Measurements from ENCODE around the gene PSMC2. TPM values are rescaled to one million over a fixed set of nuclear protein-coding genes. Genes with fewer than 3 reads are reported as not detected.

PSMC2 gene
- polyA plus RNA-seq, 1 donor (not counting 4 experiments of a cell fraction or from before 2014, with no cell fraction given) = 240 TPM

GRCh38 chr7:103394566-103394965, 47.1 kb downstream of the PSMC2 start:
- no peak overlapping the region for H3K4me2 ChIP-seq (ENCODE audit: control insufficient read depth, extremely low read depth, insufficient read depth, low read depth, low read length)
- no peaks in the 10 kb centered on the region for H3K36me3 ChIP-seq (ENCODE audit: control insufficient read depth in 2 of 2, extremely low read depth in 1 of 2, insufficient read depth in 2 of 2, low read length in 2 of 2)
- H3K4me3 ChIP-seq (ENCODE audit: control insufficient read depth in 2 of 3, extremely low read depth in 1 of 3, insufficient read depth in 2 of 3, low read depth in 1 of 3, low read length in 3 of 3) = no peak overlapping the region
- H3K27me3 ChIP-seq (ENCODE audit: control insufficient read depth, extremely low read depth, insufficient read depth, low read length) = no peaks in the 10 kb centered on the region
- TF ChIP-seq CTCF (optimal IDR thresholded peaks at IDR 0.05 in 1 of 3, IDR thresholded peaks at IDR 0.05 in 1 of 3, conservative IDR thresholded peaks at IDR 0.05 in 1 of 3; ENCODE audit: extremely low read depth in 1 of 3, insufficient read depth in 2 of 3, low read length in 3 of 3) = no peak
- no peak for TF ChIP-seq EZH2 (IDR thresholded peaks at IDR 0.05; ENCODE audit: low read length)
- H3K4me1 ChIP-seq (ENCODE audit: control insufficient read depth, extremely low read depth, insufficient read depth, low read length) = no peaks in the 10 kb centered on the region
- H3K9ac ChIP-seq (ENCODE audit: control insufficient read depth, extremely low read depth, insufficient read depth, low read length) = no peak overlapping the region
- no peaks in the 10 kb centered on the region for H3K9me1 ChIP-seq (ENCODE audit: control insufficient read depth, extremely low read depth, insufficient read depth, low read length)
- DNase-seq (ENCODE audit: low read depth, low spot score) (no peak), FAIRE-seq (peak; percentile 57)
- H3K27ac ChIP-seq (ENCODE audit: control insufficient read depth, insufficient read depth, low read length) = no peak overlapping the region
- H2AFZ ChIP-seq (ENCODE audit: control insufficient read depth, low read length) = no peak overlapping the region
- no peaks in the 10 kb centered on the region for H3K79me2 ChIP-seq (ENCODE audit: control insufficient read depth, insufficient read depth, low read length)
- no peaks in the 10 kb centered on the region for H3K9me3 ChIP-seq (ENCODE audit: control insufficient read depth, low read depth, low read length)
- dilution Hi-C loops (cut with MboI; ENCODE audit: extremely low pct_ligation_motif_present, low sequenced_read_pairs) = no loop called here
- no peaks in the 10 kb centered on the region for H4K20me1 ChIP-seq (ENCODE audit: control insufficient read depth, extremely low read depth, insufficient read depth, low read length)

- Histone ChIP-seq H3K27me3 (ENCODE audit: control insufficient read depth, extremely low read depth, insufficient read depth, low read length) (no peaks in the 10 kb centered on the region), H2AFZ (ENCODE audit: control insufficient read depth, low read length) (no peak overlapping the region), H3K4me1 (ENCODE audit: control insufficient read depth, extremely low read depth, insufficient read depth, low read length) (no peaks in the 10 kb centered on the region), H3K9me1 (ENCODE audit: control insufficient read depth, extremely low read depth, insufficient read depth, low read length) (no peaks in the 10 kb centered on the region), H3K4me2 (ENCODE audit: control insufficient read depth, extremely low read depth, insufficient read depth, low read depth, low read length) (no peak overlapping the region), H4K20me1 (ENCODE audit: control insufficient read depth, extremely low read depth, insufficient read depth, low read length) (no peaks in the 10 kb centered on the region), H3K27ac (ENCODE audit: control insufficient read depth, insufficient read depth, low read length) (no peak overlapping the region), H3K4me3 (ENCODE audit: control insufficient read depth in 2 of 3, extremely low read depth in 1 of 3, insufficient read depth in 2 of 3, low read depth in 1 of 3, low read length in 3 of 3) (no peak overlapping the region), H3K9me3 (ENCODE audit: control insufficient read depth, low read depth, low read length) (no peaks in the 10 kb centered on the region), H3K79me2 (ENCODE audit: control insufficient read depth, insufficient read depth, low read length) (no peaks in the 10 kb centered on the region), H3K36me3 (ENCODE audit: control insufficient read depth in 2 of 2, extremely low read depth in 1 of 2, insufficient read depth in 2 of 2, low read length in 2 of 2) (no peaks in the 10 kb centered on the region), H3K9ac (ENCODE audit: control insufficient read depth, extremely low read depth, insufficient read depth, low read length) (no peak overlapping the region)
- dilution Hi-C loops (cut with MboI; ENCODE audit: extremely low pct_ligation_motif_present, low sequenced_read_pairs) = no loop called here
- no peak for DNase-seq (ENCODE audit: low read depth, low spot score)
- no peak for FAIRE-seq
- no peak for TF ChIP-seq CTCF (optimal IDR thresholded peaks at IDR 0.05 in 1 of 3, IDR thresholded peaks at IDR 0.05 in 1 of 3, conservative IDR thresholded peaks at IDR 0.05 in 1 of 3; ENCODE audit: extremely low read depth in 1 of 3, insufficient read depth in 2 of 3, low read length in 3 of 3)
Observed at GRCh38 chr7:103395071-103395470, 47.6 kb downstream of the PSMC2 start.

Data from keratinocyte (primary cell).